ENCODE data around the gene IFT27.

Gene IFT27

GRCh38 chr22:36726007-36726380, 49.9 kb downstream of the IFT27 start:
- Histone ChIP-seq H3K4me3 (replicated peaks; ENCODE audit: low read depth, low read length) (no peak overlapping the region), H3K36me3 (ENCODE audit: control insufficient read depth, insufficient read depth, low read length) (no peaks in the 10 kb centered on the region), H3K27me3 (replicated peaks; ENCODE audit: control insufficient read depth, insufficient read depth, low read length) (peaks cover 2% of the 10 kb centered on the region)
- no peak for TF ChIP-seq CTCF (IDR thresholded peaks at IDR 0.05; ENCODE audit: insufficient read depth, low read length, poor library complexity, severe bottlenecking)
- no peak for DNase-seq (ENCODE audit: extremely low read depth, insufficient read length)

GRCh38 chr22:36725366-36726006, 50.4 kb downstream of the IFT27 start:
- TF ChIP-seq CTCF (IDR thresholded peaks at IDR 0.05; ENCODE audit: insufficient read depth, low read length, poor library complexity, severe bottlenecking), result no peak
- H3K27me3 ChIP-seq (replicated peaks; ENCODE audit: control insufficient read depth, insufficient read depth, low read length), result peaks cover 2% of the 10 kb centered on the region
- H3K4me3 ChIP-seq (replicated peaks; ENCODE audit: low read depth, low read length), result no peak overlapping the region
- H3K36me3 ChIP-seq (ENCODE audit: control insufficient read depth, insufficient read depth, low read length), result no peaks in the 10 kb centered on the region
- no peak for DNase-seq (ENCODE audit: extremely low read depth, insufficient read length)

GRCh38 chr22:36724836-36725235, 51.1 kb downstream of the IFT27 start:
- no peaks in the 10 kb centered on the region for H3K36me3 ChIP-seq (ENCODE audit: control insufficient read depth, insufficient read depth, low read length)
- no peak overlapping the region for H3K4me3 ChIP-seq (replicated peaks; ENCODE audit: low read depth, low read length)
- peaks cover 2% of the 10 kb centered on the region for H3K27me3 ChIP-seq (replicated peaks; ENCODE audit: control insufficient read depth, insufficient read depth, low read length)
- TF ChIP-seq CTCF (IDR thresholded peaks at IDR 0.05; ENCODE audit: insufficient read depth, low read length, poor library complexity, severe bottlenecking), result no peak
- DNase-seq (ENCODE audit: extremely low read depth, insufficient read length), result no peak

GRCh38 chr22:36722055-36722454, 53.9 kb downstream of the IFT27 start:
- H3K4me3 ChIP-seq (replicated peaks; ENCODE audit: low read depth, low read length), result no peak overlapping the region
- no peak for TF ChIP-seq CTCF (IDR thresholded peaks at IDR 0.05; ENCODE audit: insufficient read depth, low read length, poor library complexity, severe bottlenecking)
- no peak for DNase-seq (ENCODE audit: extremely low read depth, insufficient read length)
- no peaks in the 10 kb centered on the region for H3K36me3 ChIP-seq (ENCODE audit: control insufficient read depth, insufficient read depth, low read length)
- peaks cover 2% of the 10 kb centered on the region for H3K27me3 ChIP-seq (replicated peaks; ENCODE audit: control insufficient read depth, insufficient read depth, low read length)

- DNase-seq (ENCODE audit: extremely low read depth, insufficient read length), result no peak
These were observed 60.3 kb downstream of the IFT27 start for GRCh38 chr22:36715647-36716046.

More at GRCh38 chr22:36715647-36716046, 60.3 kb downstream of the IFT27 start:
- H3K36me3 ChIP-seq (ENCODE audit: control insufficient read depth, insufficient read depth, low read length), result no peaks in the 10 kb centered on the region
- no peak for TF ChIP-seq CTCF (IDR thresholded peaks at IDR 0.05; ENCODE audit: insufficient read depth, low read length, poor library complexity, severe bottlenecking)
- H3K4me3 ChIP-seq (replicated peaks; ENCODE audit: low read depth, low read length), result no peak overlapping the region
- H3K27me3 ChIP-seq (replicated peaks; ENCODE audit: control insufficient read depth, insufficient read depth, low read length), result no peaks in the 10 kb centered on the region; the same call in 1 of the 2 replicates

Data from GM06990 (cell line).